ENCODE data around the gene CPZ.

Gene CPZ

DNA sequence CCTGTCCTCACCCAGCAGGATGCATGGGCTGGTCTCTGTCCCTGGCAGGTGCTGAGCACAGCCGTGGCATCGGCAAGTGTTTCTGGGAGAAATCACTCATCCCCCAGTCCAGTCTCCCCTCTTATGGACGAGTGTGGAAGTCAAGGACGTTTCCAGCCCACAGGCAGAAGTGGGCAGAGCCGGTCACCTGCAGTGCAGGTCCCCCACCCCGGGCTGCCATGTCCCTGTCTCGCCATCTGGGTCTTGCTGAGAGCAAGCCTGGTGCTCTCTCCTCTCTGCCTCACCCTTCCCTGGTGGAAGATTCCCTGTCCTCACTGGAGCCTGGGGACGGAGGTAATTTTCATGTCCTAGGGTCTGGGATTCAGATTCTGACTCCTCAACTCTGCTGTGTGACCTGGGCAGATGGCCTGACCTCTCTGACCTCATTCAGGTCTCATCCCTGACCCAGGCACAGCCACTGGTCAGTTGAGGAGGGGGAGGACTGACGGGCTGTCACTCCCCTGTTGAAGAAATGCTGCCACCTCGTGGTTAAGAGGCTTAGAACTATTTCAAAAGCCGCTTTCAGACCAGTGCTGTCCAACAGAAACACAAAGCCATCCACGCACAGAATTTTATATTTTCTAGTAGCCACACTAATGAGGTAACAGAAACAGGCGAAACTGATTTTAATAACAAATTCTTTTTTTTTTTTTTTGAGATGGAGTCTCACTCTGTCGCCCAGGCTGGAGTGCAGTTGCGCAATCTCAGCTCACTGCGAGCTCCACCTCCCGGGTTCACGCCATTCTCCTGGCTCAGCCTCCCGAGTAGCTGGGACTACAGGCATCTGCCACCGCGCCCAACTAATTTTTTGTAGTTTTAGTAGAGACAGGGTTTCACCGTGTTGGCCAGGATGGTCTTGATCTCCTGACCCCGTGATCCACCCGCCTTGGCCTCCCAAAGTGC, 1.8 kb downstream of the CPZ start:
- no CpG with 5 or more reads among the region's 24 CpGs for WGBS (ENCODE audit: insufficient coverage, insufficient read length)
- DNase-seq (ENCODE audit: low read depth, low spot score), result no peak
- H3K27me3 ChIP-seq (ENCODE audit: control insufficient read depth, insufficient read depth, low read length), result no peaks in the 10 kb centered on the region
- H3K4me1 ChIP-seq (ENCODE audit: control insufficient read depth, insufficient read depth, low read length), result peaks cover 8% of the 10 kb centered on the region
- no peak overlapping the region for H3K27ac ChIP-seq (ENCODE audit: low read length)
- H3K36me3 ChIP-seq (ENCODE audit: control insufficient read depth, insufficient read depth, low read length), result peaks cover 6% of the 10 kb centered on the region; the same call in 1 of the 2 replicates
- no peak overlapping the region for H3K4me3 ChIP-seq (ENCODE audit: low read length)
- no peaks in the 10 kb centered on the region for H3K9me3 ChIP-seq (ENCODE audit: control insufficient read depth, insufficient read depth, low read length)

DNA sequence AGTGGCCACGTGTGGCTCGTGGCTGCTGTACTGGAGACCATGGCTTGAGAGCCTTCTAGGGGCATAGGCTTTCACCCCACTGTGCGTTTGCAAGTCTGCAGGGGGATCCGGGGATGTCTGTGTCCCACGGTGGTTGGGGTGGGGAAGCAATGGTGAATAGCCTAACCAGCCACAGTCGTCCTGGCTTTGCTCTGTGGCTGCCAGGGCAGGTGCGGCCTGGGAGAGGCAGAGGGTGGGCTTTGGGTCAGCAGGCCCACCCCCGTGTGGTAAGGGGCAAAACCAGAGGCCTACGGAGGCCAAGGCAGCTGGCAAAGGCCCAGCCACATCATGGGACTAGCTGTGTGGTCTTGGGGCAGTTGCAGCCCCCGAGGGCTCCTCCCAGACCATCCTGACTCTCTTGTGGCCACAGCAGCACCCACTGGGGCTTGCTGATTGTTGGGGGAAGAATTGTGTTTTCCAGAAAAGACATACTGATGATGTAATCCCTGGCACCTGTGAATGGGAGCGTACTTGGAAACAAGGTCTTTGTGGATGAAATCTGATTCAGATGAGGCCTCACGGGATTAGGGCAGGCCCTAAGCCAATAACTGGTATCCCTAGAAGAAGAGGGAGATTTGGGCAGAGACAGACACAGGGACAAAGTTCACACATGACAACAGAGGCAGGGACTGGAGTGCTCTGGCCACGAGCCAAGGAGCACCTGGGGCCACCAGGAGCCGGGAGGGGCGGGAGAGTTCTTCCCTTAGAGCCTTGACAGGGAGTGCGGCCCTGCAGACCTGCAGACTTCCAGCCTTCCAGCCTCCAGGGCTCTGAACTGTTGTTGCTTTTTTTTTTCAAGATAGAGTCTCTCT, 2.9 kb downstream of the CPZ start:
- WGBS (ENCODE audit: insufficient coverage, insufficient read length), result no CpG with 5 or more reads among the region's 16 CpGs
- no peak overlapping the region for H3K27ac ChIP-seq (ENCODE audit: low read length)

GRCh38 chr4:8596891-8597290, 4.3 kb downstream of the CPZ start:
- no peak overlapping the region for H3K4me3 ChIP-seq (ENCODE audit: low read length)
- no peak for DNase-seq (ENCODE audit: low read depth, low spot score)
- no peaks in the 10 kb centered on the region for H3K9me3 ChIP-seq (ENCODE audit: control insufficient read depth, insufficient read depth, low read length)
- no peak overlapping the region for H3K27ac ChIP-seq (ENCODE audit: low read length)
- WGBS (ENCODE audit: insufficient coverage, insufficient read length), result no CpG with 5 or more reads among the region's 9 CpGs
- no peaks in the 10 kb centered on the region for H3K27me3 ChIP-seq (ENCODE audit: control insufficient read depth, insufficient read depth, low read length)
- peaks cover 8% of the 10 kb centered on the region for H3K4me1 ChIP-seq (ENCODE audit: control insufficient read depth, insufficient read depth, low read length)
- peaks cover 16% of the 10 kb centered on the region for H3K36me3 ChIP-seq (ENCODE audit: control insufficient read depth, insufficient read depth, low read length)

More for the DNA sequence above, 2.9 kb downstream of the CPZ start:
- DNase-seq (ENCODE audit: low read depth, low spot score), result no peak
- Histone ChIP-seq H3K4me3 (ENCODE audit: low read length) (no peak overlapping the region), H3K4me1 (ENCODE audit: control insufficient read depth, insufficient read depth, low read length) (peaks cover 8% of the 10 kb centered on the region), H3K36me3 (ENCODE audit: control insufficient read depth, insufficient read depth, low read length) (peaks cover 10% of the 10 kb centered on the region; the same call in 1 of the 2 replicates), H3K9me3 (ENCODE audit: control insufficient read depth, insufficient read depth, low read length) (no peaks in the 10 kb centered on the region), H3K27me3 (ENCODE audit: control insufficient read depth, insufficient read depth, low read length) (no peaks in the 10 kb centered on the region)

GRCh38 chr4:8597319-8597718, 4.8 kb downstream of the CPZ start:
- peaks cover 17% of the 10 kb centered on the region for H3K36me3 ChIP-seq (ENCODE audit: control insufficient read depth, insufficient read depth, low read length)
- peaks cover 6% of the 10 kb centered on the region for H3K4me1 ChIP-seq (ENCODE audit: control insufficient read depth, insufficient read depth, low read length)
- H3K4me3 ChIP-seq (ENCODE audit: low read length), result no peak overlapping the region
- DNase-seq (ENCODE audit: low read depth, low spot score), result no peak
- H3K27ac ChIP-seq (ENCODE audit: low read length), result no peak overlapping the region
- WGBS (ENCODE audit: insufficient coverage, insufficient read length), result no CpG with 5 or more reads among the region's 13 CpGs
- no peaks in the 10 kb centered on the region for H3K9me3 ChIP-seq (ENCODE audit: control insufficient read depth, insufficient read depth, low read length)
- H3K27me3 ChIP-seq (ENCODE audit: control insufficient read depth, insufficient read depth, low read length), result no peaks in the 10 kb centered on the region

DNA sequence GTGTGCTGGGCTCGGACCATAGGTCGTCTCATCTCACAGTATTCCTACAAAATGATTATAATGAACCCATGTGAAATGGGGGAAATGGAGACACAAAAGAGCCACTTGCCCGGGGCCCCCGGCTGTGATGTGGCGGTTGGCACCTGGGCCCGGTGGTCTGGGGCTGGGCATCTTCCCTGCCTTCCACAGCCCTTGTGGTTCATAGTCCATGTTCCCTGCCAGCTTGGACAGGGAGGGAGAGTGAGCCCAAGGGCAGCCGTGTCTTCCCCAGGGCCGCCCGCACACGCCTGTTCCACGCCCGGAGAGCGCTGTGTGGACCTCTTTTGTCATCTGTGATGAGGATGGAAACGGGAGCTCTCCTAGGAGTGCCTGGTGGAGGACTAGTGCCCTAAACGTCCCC, 5.2 kb downstream of the CPZ start:
- Histone ChIP-seq H3K4me3 (ENCODE audit: low read length) (no peak overlapping the region), H3K27me3 (ENCODE audit: control insufficient read depth, insufficient read depth, low read length) (no peaks in the 10 kb centered on the region), H3K27ac (ENCODE audit: low read length) (no peak overlapping the region), H3K9me3 (ENCODE audit: control insufficient read depth, insufficient read depth, low read length) (no peaks in the 10 kb centered on the region), H3K4me1 (ENCODE audit: control insufficient read depth, insufficient read depth, low read length) (peaks cover 5% of the 10 kb centered on the region), H3K36me3 (ENCODE audit: control insufficient read depth, insufficient read depth, low read length) (peaks cover 19% of the 10 kb centered on the region)
- WGBS (ENCODE audit: insufficient coverage, insufficient read length), result no CpG with 5 or more reads among the region's 15 CpGs
- no peak for DNase-seq (ENCODE audit: low read depth, low spot score)

GRCh38 chr4:8598391-8599090, 6.0 kb downstream of the CPZ start:
- WGBS (ENCODE audit: insufficient coverage, insufficient read length), result no CpG with 5 or more reads among the region's 19 CpGs
- DNase-seq (ENCODE audit: low read depth, low spot score), result no peak
- Histone ChIP-seq H3K27ac (ENCODE audit: low read length) (no peak overlapping the region), H3K4me1 (ENCODE audit: control insufficient read depth, insufficient read depth, low read length) (peaks cover 5% of the 10 kb centered on the region), H3K4me3 (ENCODE audit: low read length) (no peak overlapping the region), H3K27me3 (ENCODE audit: control insufficient read depth, insufficient read depth, low read length) (no peaks in the 10 kb centered on the region), H3K9me3 (ENCODE audit: control insufficient read depth, insufficient read depth, low read length) (no peaks in the 10 kb centered on the region), H3K36me3 (ENCODE audit: control insufficient read depth, insufficient read depth, low read length) (peaks cover 19% of the 10 kb centered on the region)

GRCh38 chr4:8599091-8599460, 6.5 kb downstream of the CPZ start:
- Histone ChIP-seq H3K27ac (ENCODE audit: low read length) (no peak overlapping the region), H3K27me3 (ENCODE audit: control insufficient read depth, insufficient read depth, low read length) (no peaks in the 10 kb centered on the region), H3K36me3 (ENCODE audit: control insufficient read depth, insufficient read depth, low read length) (peaks cover 19% of the 10 kb centered on the region), H3K9me3 (ENCODE audit: control insufficient read depth, insufficient read depth, low read length) (no peaks in the 10 kb centered on the region), H3K4me3 (ENCODE audit: low read length) (no peak overlapping the region), H3K4me1 (ENCODE audit: control insufficient read depth, insufficient read depth, low read length) (peaks cover under 1% of the 10 kb centered on the region)
- no CpG with 5 or more reads among the region's 8 CpGs for WGBS (ENCODE audit: insufficient coverage, insufficient read length)
- DNase-seq (ENCODE audit: low read depth, low spot score), result no peak

- Histone ChIP-seq H3K4me3 (ENCODE audit: low read length) (no peak overlapping the region), H3K4me1 (ENCODE audit: control insufficient read depth, insufficient read depth, low read length) (no peaks in the 10 kb centered on the region), H3K36me3 (ENCODE audit: control insufficient read depth, insufficient read depth, low read length) (peaks cover 19% of the 10 kb centered on the region), H3K27ac (ENCODE audit: low read length) (no peak overlapping the region), H3K9me3 (ENCODE audit: control insufficient read depth, insufficient read depth, low read length) (no peaks in the 10 kb centered on the region), H3K27me3 (ENCODE audit: control insufficient read depth, insufficient read depth, low read length) (no peaks in the 10 kb centered on the region)
- DNase-seq (ENCODE audit: low read depth, low spot score), result no peak
- no CpG with 5 or more reads among the region's 9 CpGs for WGBS (ENCODE audit: insufficient coverage, insufficient read length)
These were observed 7.1 kb downstream of the CPZ start for GRCh38 chr4:8599657-8600056.

- Histone ChIP-seq H3K9me3 (ENCODE audit: control insufficient read depth, insufficient read depth, low read length) (no peaks in the 10 kb centered on the region), H3K27me3 (ENCODE audit: control insufficient read depth, insufficient read depth, low read length) (no peaks in the 10 kb centered on the region), H3K4me1 (ENCODE audit: control insufficient read depth, insufficient read depth, low read length) (no peaks in the 10 kb centered on the region), H3K4me3 (ENCODE audit: low read length) (no peak overlapping the region), H3K36me3 (ENCODE audit: control insufficient read depth, insufficient read depth, low read length) (peaks cover 19% of the 10 kb centered on the region), H3K27ac (ENCODE audit: low read length) (no peak overlapping the region)
- no peak for DNase-seq (ENCODE audit: low read depth, low spot score)
- no CpG with 5 or more reads among the region's 13 CpGs for WGBS (ENCODE audit: insufficient coverage, insufficient read length)
These were observed 7.7 kb downstream of the CPZ start for GRCh38 chr4:8600266-8600665.

- Histone ChIP-seq H3K9me3 (ENCODE audit: control insufficient read depth, insufficient read depth, low read length) (no peaks in the 10 kb centered on the region), H3K27me3 (ENCODE audit: control insufficient read depth, insufficient read depth, low read length) (no peaks in the 10 kb centered on the region), H3K27ac (ENCODE audit: low read length) (no peak overlapping the region), H3K4me3 (ENCODE audit: low read length) (no peak overlapping the region), H3K36me3 (ENCODE audit: control insufficient read depth, insufficient read depth, low read length) (peaks cover 19% of the 10 kb centered on the region), H3K4me1 (ENCODE audit: control insufficient read depth, insufficient read depth, low read length) (no peaks in the 10 kb centered on the region)
- DNase-seq (ENCODE audit: low read depth, low spot score), result no peak
- no CpG with 5 or more reads among the region's 12 CpGs for WGBS (ENCODE audit: insufficient coverage, insufficient read length)
These were observed 8.1 kb downstream of the CPZ start for GRCh38 chr4:8600686-8601085.
